ENCODE measurements around the gene ADRA2C.

The ADRA2C gene

GRCh38 chr4:3733195-3733594 lies 33.0 kb upstream of the ADRA2C start:
- no peak for DNase-seq

GRCh38 chr4:3735196-3735595 lies 31.0 kb upstream of the ADRA2C start:
- DNase-seq, result no peak

GRCh38 chr4:3736290-3736689 lies 29.9 kb upstream of the ADRA2C start:
- no peak for DNase-seq

GRCh38 chr4:3736806-3737205 lies 29.4 kb upstream of the ADRA2C start:
- DNase-seq, result no peak

- DNase-seq, result no peak
Measured at GRCh38 chr4:3739577-3739976, 26.6 kb upstream of the ADRA2C start.

- no peak for DNase-seq
Measured at GRCh38 chr4:3740256-3740655, 25.9 kb upstream of the ADRA2C start.

GRCh38 chr4:3741217-3742011 lies 24.8 kb upstream of the ADRA2C start:
- no peak for DNase-seq

GRCh38 chr4:3742610-3743009 lies 23.6 kb upstream of the ADRA2C start:
- no peak for DNase-seq

- no peak for DNase-seq
Measured at GRCh38 chr4:3744232-3744631, 22.0 kb upstream of the ADRA2C start.

GRCh38 chr4:3744901-3745300 lies 21.3 kb upstream of the ADRA2C start:
- DNase-seq, result no peak

- no peak for DNase-seq
Measured at GRCh38 chr4:3745886-3746656, 20.1 kb upstream of the ADRA2C start.

- DNase-seq, result no peak
Measured at GRCh38 chr4:3746701-3747580, 19.2 kb upstream of the ADRA2C start.

- DNase-seq, result no peak
Measured at GRCh38 chr4:3747581-3747904, 18.6 kb upstream of the ADRA2C start.

GRCh38 chr4:3748136-3748898 lies 17.9 kb upstream of the ADRA2C start:
- no peak for DNase-seq

- DNase-seq, result no peak
Measured at GRCh38 chr4:3749081-3749480, 17.1 kb upstream of the ADRA2C start.

GRCh38 chr4:3750334-3750733 lies 15.9 kb upstream of the ADRA2C start:
- DNase-seq, result no peak

- no peak for DNase-seq
Measured at GRCh38 chr4:3752022-3752421, 14.2 kb upstream of the ADRA2C start.

GRCh38 chr4:3753726-3754412 lies 12.3 kb upstream of the ADRA2C start:
- no peak for DNase-seq

GRCh38 chr4:3756343-3757059 lies 9.7 kb upstream of the ADRA2C start:
- DNase-seq, result no peak

GRCh38 chr4:3759236-3759635 lies 6.9 kb upstream of the ADRA2C start:
- DNase-seq, result no peak

- DNase-seq, result no peak
Measured at GRCh38 chr4:3760346-3760745, 5.8 kb upstream of the ADRA2C start.

Data from effector CD4-positive, alpha-beta T cell (primary cell).